Measurements from ENCODE around the gene ARL6IP4.

- TF ChIP-seq CTCF (conservative IDR thresholded peaks at IDR 0.05) (no peak), EZH2 (IDR thresholded peaks at IDR 0.05; ENCODE audit: low read depth) (no peak)
These were observed 42.8 kb upstream of the ARL6IP4 start for GRCh38 chr12:122937622-122938091.
